ENCODE data around the gene NIT2.

Gene NIT2

GRCh38 chr3:100400419-100400779, 65.8 kb downstream of the NIT2 start:
- no peak for FAIRE-seq

- FAIRE-seq: peak; percentile 64
Measured at GRCh38 chr3:100400780-100401673, 66.5 kb downstream of the NIT2 start, which contains the start of the genes LNP1 and TOMM70. Gene LNP1 (plus strand): TSS chr3:100401539. CDS start chr3:100429730, 28,191 bp downstream. Gene TOMM70 (minus strand): TSS chr3:100401089. CDS start chr3:100400949, 140 bp downstream.

GRCh38 chr3:100401674-100402041, 67.1 kb downstream of the NIT2 start:
- no peak for FAIRE-seq

- FAIRE-seq: peak; percentile 81
Measured at GRCh38 chr3:100402256-100402655, 67.7 kb downstream of the NIT2 start.

- no peak for FAIRE-seq
Measured at GRCh38 chr3:100402891-100403290, 68.3 kb downstream of the NIT2 start.

- FAIRE-seq: no peak
Measured at GRCh38 chr3:100403362-100404249, 69.0 kb downstream of the NIT2 start.

DNA sequence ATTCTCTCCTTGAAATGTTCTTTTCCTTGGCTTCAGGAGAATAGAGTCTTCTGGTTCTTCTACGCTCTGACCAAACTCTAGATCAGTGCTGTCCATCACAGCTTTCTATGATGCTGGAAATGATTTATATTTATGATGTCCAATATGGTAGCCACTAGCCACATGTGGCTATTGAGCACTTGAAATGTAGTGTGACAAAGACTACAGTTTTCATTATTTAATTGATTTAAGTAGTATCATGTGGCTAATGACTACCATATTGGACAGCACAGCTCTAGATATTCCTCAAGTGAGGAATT, 69.6 kb downstream of the NIT2 start:
- no peak for FAIRE-seq

GRCh38 chr3:100407164-100407563, 72.6 kb downstream of the NIT2 start:
- FAIRE-seq: no peak

GRCh38 chr3:100407977-100408532, 73.5 kb downstream of the NIT2 start:
- FAIRE-seq: no peak
